Left hindlimb (tissue), 1 donor: ENCODE measurements around the gene CABYR.
A peak's percentile ranks its signal among the peaks of the same experiment; 100 is the strongest.

ENCODE experiments used
- DNase-seq: peaks from one replicate; pipeline ENCODE4 v3.0.0-alpha.2; 2018

CABYR gene

GRCh38 chr18:24138789-24139616, at the start of gene CABYR:
Gene CABYR, plus strand, starts transcription at chr18:24139062. Its CDS starts 4,053 bp downstream, at chr18:24143115.
- DNase-seq, result peak; percentile 81

- DNase-seq, result no peak
Measured at GRCh38 chr18:24089076-24089475, 49.8 kb upstream of the CABYR start.

- no peak for DNase-seq
Measured at GRCh38 chr18:24089515-24090337, 49.1 kb upstream of the CABYR start.

GRCh38 chr18:24090876-24091275, 48.0 kb upstream of the CABYR start:
- no peak for DNase-seq

GRCh38 chr18:24094561-24094960, 44.3 kb upstream of the CABYR start:
- no peak for DNase-seq

GRCh38 chr18:24095976-24096375, 42.9 kb upstream of the CABYR start:
- no peak for DNase-seq

- DNase-seq, result no peak
Measured at GRCh38 chr18:24103320-24104021, 35.4 kb upstream of the CABYR start.

GRCh38 chr18:24104486-24104885, 34.4 kb upstream of the CABYR start:
- no peak for DNase-seq

- no peak for DNase-seq
Measured at GRCh38 chr18:24108641-24109040, 30.2 kb upstream of the CABYR start.

GRCh38 chr18:24111936-24112335, 26.9 kb upstream of the CABYR start:
- DNase-seq, result no peak

GRCh38 chr18:24112464-24112863, 26.4 kb upstream of the CABYR start:
- no peak for DNase-seq

GRCh38 chr18:24112874-24113615, 25.8 kb upstream of the CABYR start:
- no peak for DNase-seq

- no peak for DNase-seq
Measured at GRCh38 chr18:24114924-24115549, 23.8 kb upstream of the CABYR start.

- no peak for DNase-seq
Measured at GRCh38 chr18:24115628-24116027, 23.2 kb upstream of the CABYR start.

- DNase-seq, result peak; percentile 59
Measured at GRCh38 chr18:24118750-24119577, 19.9 kb upstream of the CABYR start.

- DNase-seq, result no peak
Measured at GRCh38 chr18:24120676-24121075, 18.2 kb upstream of the CABYR start.

GRCh38 chr18:24121625-24122024, 17.2 kb upstream of the CABYR start:
- DNase-seq, result no peak

GRCh38 chr18:24126155-24126961, 12.5 kb upstream of the CABYR start:
- DNase-seq, result no peak

- DNase-seq, result no peak
Measured at GRCh38 chr18:24127735-24128134, 11.1 kb upstream of the CABYR start.

- DNase-seq, result no peak
Measured at GRCh38 chr18:24128700-24129099, 10.2 kb upstream of the CABYR start.
